HG03103 (cell line): ENCODE results near the gene TSPAN2.

Source experiments
- ATAC-seq: cut with Tn5 transposase; IDR thresholded peaks from one replicate; pipeline ENCODE4 v1.9.1; 2021; ENCODE audit warnings: low read depth; ENCODE audit not compliant: unreplicated experiment

Gene TSPAN2

GRCh38 chr1:115077286-115077983 is 11.9 kb downstream of the TSPAN2 start:
- ATAC-seq: no peak

DNA sequence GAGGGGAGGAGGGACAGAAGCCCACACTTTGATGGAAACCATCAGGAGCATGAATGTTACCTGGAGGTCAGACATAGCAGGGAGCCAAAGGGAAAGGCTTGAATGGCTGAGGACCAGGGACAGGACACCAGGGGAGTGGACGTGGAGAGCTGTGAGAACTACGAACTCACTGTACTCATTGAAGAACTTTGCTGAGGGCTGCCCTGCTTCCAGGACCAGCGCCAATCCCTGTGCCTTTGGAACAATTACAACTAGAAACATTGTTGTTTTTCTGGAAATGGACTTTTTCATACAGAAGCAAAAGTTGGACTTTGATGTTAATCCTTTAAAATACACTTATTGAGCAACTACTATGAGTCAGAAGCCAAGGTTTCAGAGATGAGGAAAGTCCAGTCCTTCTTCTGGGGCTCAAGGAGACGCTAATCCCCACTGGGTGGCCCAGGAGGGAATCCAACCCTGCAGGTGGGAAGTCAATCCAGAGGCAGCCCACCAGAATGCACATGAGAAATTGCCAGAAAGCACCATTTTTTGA is 12.9 kb downstream of the TSPAN2 start:
- ATAC-seq: no peak

- ATAC-seq: no peak
These were observed 14.3 kb downstream of the TSPAN2 start for GRCh38 chr1:115074839-115075534.

DNA sequence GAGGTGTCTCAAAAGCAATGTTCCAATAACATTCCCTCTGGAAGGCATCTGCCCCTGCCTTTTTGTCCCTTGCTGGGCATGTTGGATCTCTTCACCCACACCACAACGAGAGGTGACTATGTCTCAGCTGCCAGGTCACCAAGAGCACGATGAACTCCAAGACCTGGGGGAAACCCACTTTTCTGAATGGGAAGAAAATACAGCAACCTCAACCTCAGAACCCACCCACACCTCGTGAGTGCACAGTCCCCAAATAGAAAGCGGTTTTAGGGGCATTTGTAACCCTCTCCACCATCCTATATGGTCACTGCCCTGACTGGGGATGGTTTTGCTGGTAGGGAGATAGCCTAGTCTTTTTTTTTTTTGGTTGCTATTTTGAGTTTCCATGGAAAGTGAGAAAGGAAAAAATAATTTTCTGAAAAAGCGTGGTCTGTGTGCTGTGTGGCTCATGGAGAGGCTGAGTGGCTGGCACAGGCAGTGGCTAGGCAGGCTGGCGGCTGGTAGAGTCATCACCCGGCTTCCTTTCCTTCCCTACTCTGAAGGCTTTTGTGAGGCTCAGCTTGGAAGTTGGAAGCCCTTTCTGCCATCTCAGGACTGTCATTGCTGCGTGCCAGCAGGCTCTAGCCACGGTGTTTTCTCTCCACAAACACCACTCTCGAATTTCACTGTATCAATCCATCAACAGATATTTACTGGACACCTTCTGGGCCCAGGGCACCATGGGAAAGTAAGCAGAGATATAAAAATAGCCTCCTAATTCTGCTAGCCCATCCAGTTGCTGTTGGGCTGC is 15.8 kb downstream of the TSPAN2 start:
- ATAC-seq: no peak

DNA sequence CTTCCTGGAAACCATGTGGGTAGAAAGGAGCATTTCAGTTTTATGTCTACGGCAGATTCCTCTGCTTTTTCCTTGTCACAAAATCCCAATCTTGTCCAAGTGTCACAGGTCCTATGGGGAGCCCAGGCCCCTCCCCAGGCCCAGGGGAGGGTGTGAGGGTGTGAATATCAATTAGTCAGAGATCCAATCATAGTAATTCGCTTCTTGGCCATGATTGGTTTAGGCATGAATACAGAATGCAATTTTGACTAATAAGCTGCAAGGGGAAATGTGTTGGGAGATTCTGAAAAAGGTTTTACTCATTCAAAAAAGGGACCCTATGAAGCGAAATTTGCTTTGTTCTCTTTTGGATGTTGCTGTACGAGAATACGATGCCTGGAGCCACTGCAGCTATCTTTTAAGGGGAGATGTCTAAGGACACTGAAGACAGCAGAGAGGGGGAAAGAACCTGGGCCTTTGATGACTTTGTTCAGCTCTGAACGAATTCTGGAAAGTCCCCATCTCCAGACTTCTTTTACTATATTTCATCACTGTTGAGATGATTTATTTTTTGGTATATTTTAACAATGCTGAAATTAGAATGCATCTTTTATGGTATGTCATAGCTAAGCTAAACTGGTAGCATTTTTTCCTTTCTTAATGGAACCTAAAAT is 18.2 kb downstream of the TSPAN2 start:
- no peak for ATAC-seq

DNA sequence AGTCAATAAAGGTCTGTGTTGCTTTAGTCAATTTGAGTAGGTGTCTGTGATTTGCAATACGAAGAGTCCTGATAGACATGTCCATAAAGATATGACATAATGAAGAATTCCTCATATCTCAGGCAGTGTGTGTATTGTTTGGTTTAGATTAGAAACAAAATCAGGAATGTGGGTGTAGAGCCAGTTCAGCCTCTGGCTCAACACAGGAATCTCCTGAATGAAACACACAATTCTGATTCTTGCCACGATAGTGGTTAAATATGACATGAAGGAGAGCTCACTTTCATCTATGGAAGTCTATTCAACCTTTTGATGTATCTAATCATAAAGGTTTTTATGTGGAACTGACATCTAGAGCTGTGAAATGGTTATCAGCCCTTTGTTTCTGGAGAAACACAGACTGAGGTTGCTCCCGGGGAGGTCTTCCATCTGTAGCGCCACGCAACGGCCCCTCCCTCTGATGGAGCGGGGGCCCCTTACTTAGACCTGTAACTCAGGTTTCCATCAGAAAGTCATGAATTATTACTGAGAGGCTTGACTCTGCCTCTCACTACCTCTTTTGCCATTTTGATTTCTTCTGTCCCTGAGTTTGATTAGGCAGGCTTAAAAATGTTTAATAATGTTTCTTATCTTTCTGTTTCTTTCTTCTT is 19.5 kb downstream of the TSPAN2 start:
- no peak for ATAC-seq

- ATAC-seq: no peak
These were observed 20.3 kb downstream of the TSPAN2 start for GRCh38 chr1:115068826-115069585.

DNA sequence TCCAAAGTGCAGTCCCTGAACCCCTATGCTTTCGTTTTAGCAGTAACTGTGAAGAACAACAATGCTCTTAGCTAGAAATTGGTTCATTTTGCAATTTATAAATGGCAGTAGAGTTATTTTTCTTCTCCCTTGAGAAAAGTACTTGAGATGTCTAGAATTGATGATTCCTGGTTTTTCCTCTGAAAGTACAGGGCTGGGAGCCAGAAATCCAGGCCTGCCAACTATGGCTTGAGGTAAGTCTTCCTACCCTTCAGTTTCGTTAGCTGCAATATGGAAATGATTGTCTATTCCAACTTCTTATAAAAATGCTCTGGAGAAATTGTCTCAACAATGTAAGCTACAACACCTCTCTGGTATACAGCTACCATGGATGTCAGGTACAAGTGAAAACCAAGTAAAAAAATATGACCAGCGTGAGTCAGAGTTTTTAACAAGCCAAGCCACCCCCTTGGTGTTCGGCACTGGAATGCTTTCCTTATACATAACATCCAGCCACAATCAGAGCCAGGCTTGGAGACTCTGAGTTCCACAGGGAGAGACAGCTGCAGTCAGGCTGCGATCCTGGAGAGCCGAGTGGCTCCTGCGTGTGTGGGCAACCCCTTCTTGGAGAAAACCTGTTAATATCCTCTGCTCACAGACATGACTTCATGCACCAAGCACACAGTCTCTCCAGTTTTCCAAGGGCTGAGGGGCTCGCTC is 22.0 kb downstream of the TSPAN2 start:
- ATAC-seq: no peak

DNA sequence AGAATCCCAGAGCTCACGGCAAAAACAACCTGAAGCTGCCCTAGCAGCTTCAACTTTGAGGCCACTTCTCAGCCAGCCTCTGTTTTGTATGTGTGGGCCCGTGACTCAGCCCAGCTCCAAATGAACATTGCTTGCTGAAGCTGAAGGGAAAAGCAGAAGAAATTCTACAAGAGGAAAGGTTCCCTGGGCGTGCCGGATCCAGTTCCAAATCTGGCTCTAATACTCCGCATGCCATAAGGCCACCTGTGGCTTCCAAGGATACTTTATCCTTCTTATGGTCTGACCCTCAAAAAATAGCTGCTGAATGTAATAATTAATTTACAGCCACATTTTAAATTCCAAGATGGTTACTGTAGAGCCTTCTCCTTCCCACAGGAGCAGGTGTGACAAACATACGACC is 24.3 kb downstream of the TSPAN2 start:
- no peak for ATAC-seq

DNA sequence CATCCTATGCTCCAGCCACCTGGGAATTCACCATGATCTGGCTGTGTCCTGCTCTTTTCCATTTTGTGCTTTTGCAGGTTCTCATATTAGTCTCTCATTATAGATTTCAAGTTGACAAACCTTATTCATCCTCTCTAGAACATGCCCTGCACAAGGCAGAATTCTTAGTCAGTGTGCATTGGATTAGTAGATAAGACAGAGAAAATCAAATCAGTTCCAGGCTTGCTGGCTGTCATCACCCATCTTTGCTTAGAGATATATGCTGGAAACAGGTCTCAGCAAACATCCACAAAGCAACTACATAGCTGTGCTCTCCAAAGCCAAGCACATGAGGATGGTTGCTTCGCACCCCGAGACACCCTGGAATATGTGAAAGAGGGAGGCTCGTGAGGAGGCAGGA is 24.8 kb downstream of the TSPAN2 start:
- ATAC-seq: no peak

DNA sequence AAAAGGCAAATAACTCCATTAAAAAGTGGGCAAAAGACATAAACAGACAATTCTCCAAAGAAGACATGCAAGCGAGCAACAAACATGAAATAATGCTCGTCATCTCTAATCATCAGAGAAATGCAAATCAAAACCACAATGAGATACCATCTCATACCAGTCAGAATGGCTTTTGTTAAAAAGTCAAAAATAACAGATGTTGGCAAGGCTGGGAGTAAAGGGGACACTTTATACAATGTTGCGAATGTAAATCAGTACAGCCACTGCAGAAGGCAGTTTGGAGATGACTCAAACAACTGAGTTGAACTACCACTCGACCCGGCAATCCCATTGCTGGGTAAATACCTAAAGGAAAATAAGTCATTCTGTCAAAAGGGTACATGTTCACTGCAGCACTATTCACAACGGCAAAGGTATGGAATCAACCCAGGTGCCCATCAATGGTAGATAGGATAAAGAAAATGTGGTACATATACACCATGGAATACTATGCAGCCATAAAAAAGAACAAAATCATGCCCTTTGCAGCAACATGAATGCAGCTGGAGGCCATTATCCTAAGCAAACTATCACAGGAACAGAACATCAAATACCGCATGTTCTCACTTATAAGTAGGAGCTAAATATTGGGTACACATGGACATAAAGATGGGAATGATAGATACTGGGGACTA is 25.9 kb downstream of the TSPAN2 start:
- no peak for ATAC-seq

DNA sequence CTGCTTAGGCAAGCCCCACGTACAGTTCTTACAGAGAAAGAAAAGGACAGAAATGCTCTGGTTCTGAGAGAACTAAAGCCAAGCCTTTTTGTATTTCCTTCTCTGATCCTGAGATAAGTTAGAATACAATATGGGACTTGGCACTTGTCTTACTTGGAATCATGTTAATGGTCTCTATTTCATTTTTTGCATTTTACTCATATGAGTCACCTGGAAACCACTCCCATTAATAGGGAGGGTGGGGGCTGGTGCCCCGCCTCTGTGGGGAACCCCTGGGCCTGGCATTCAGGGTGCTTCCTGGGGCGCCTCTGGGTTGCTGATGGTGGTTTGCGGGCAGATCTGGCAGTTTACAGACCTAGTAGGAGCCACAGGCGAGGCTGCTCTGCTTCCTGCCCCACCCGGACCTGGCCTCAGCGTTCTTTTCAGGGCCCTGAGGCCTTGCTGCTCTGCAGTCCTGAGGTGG is 26.7 kb downstream of the TSPAN2 start:
- ATAC-seq: peak; percentile 64

GRCh38 chr1:115060501-115060900 is 28.8 kb downstream of the TSPAN2 start:
- no peak for ATAC-seq

DNA sequence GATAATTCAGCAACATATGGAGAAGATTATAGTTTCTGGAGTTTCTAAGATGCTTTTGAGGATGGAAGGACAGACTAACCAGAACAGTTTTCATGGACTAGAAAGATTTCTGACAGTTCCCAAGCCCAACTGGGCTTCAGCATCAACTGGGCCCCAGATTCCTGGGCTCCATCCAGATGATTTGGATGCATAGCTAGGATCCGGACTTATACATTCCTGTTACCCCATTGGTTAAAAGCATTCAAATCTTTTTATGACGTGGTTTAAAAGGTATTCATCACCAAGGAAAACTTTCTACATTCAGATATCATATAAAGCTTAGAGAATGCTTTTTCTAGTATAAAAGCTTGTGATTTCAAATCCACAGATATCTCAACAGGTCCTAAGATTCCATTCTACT is 30.0 kb downstream of the TSPAN2 start:
- ATAC-seq: no peak

- no peak for ATAC-seq
These were observed 31.5 kb downstream of the TSPAN2 start for GRCh38 chr1:115057661-115058254.

GRCh38 chr1:115056395-115056798 is 32.9 kb downstream of the TSPAN2 start:
- no peak for ATAC-seq

- ATAC-seq: peak; percentile 90
These were observed 36.7 kb downstream of the TSPAN2 start for GRCh38 chr1:115052454-115053083.
